Stimulated activated CD4-positive, alpha-beta T cell treated with anti-CD3 and anti-CD28 coated beads, Interleukin-1b, Interleukin-23, amount 100 ng/mL, for 4 hours (primary cell): ENCODE data around the gene CSK.

Experiments
- DNase-seq, 2 donors: peaks; one replicate each; pipeline ENCODE4 v3.0.0-alpha.2; 2020; ENCODE audit warnings: low read depth in 2 of 2

Gene CSK

DNA sequence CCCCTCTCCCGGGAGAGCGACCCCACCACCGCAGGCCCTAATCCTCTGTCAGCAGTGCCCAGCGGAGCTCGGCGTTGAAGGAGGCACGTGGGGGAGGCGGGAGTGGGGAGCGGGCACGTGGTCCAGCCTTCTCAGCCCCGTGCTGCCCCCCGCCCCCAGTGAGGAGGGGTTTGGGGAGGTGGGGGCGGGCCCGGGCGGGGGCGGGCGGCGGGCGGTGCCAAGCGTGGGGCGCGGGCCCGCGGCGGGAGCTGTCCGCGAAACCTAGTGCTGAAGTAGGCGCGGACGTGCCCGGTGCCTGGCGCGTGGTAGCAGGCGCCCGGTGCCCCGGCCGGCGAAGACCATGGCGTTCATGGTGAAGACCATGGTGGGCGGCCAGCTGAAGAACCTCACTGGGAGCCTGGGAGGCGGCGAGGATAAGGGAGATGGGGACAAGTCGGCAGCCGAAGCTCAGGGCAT is 44.5 kb downstream of the CSK start, which contains the start of gene CPLX3:
CPLX3 (plus strand) TSS at position 264 of the 456 bp plus-strand sequence; CDS start at position 341, 77 bp downstream.
- peak in 1 of 2 donors; percentile 43 for DNase-seq

DNA sequence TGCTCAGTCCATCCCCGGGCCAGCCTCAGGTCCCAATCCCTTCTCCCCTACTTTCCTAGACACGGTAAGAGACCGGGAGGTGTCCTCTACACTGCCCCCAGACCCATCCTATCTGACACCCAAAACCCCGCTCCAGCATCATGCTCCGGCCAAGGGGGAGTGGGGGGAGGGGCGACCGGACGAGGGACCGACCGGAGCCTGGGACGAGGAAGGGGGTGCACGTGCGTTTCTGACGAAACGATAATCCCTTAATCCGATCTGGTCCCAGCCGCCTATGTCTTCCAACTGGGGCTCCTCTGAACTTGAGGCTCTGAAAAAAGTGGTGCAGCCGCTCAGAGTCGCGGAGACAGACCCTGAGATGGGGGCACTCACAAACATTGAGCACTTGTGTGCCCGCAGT is 45.0 kb downstream of the CSK start:
- DNase-seq: no peak

DNA sequence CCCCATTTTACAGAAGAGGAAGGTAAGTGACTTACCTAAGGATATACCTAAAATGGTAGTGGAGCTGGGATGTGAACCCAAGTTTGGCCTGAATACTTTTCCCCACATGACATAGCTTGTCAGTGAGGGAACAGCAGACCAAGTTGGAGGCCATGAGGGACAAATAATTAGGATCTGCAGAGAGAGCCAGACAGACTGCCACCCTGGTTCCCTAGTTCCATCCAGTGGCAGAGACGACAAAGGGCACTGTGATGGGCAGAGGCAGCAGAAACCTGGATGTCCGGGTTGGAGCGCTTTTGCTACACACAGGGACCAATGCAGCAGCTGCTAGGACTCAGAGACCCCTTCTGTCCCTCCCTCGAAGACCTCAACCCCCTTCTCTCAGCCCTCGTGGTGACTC is 45.7 kb downstream of the CSK start:
- DNase-seq: no peak

DNA sequence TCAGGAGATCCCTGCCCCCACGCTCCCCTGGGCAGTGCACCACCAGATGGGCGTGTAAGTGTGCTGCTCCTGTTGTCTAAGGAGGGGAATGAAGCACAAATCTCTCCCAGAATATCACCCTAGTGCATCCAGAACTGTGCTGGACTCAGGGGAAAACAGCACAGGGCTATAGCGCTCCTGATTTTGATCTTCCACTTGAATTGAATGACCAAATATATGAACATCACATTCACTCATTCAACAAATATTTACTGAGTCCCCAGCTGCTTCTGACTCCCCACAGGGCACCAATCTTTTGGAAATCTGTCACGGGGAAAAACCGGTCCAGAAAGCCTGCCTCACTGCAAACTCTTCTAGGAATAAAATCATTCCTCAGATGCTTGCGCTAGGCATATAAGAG is 47.0 kb downstream of the CSK start:
- no peak for DNase-seq

DNA sequence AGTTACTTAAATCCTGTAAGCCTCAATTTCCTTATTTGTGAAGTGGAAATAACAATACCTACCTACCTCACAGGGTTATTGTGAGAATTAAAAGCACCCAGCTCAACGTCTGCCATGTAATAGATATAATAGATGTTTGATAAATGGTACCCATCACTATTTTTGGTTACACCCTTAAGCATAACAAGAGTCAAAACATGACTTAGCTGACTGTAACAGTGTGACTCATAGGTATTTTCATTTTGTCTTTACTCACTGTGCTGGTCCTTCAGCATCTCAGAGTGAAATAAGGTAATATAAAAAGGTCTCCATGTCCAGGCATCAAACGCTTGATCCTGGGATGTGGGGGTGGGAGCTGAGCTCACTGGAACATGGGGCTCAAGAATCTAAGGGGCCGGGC is 47.6 kb downstream of the CSK start:
- no peak for DNase-seq

DNA sequence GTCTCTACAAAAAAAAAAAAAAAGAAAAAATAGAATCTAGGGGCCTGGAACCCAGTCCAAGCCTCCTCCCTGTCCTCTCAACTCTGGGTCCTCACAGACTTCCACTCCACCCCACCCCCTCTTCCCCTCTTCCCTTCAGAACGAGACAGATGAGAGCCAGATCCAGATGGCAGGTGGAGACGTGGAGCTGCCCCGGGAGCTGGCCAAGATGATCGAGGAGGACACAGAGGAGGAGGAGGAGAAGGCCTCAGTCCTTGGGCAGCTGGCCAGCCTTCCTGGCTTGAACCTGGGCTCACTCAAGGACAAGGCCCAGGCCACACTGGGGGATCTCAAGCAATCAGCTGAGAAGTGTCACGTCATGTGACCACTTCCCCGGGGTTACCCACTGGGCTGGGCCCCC is 48.1 kb downstream of the CSK start:
- DNase-seq: no peak

DNA sequence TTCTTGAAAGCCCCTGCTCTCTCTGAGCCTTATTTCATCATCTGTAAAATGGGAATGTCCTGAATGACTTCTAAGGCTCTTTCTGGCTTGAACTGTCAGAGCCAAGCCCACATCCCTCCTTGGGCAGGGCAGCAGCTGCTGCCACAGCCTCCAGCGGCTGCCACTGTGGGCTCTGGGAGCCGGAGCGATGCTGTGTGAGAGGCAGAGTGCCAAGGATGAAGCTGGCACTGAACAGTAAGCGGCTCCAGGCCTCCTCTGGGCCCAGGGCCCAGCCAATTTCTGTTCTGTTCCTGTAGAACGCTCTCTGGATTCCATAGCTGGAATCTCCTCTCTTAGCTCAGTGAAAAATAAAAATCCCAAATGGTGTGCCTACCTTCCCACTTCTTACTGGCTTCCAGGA is 49.0 kb downstream of the CSK start:
- no peak for DNase-seq

DNA sequence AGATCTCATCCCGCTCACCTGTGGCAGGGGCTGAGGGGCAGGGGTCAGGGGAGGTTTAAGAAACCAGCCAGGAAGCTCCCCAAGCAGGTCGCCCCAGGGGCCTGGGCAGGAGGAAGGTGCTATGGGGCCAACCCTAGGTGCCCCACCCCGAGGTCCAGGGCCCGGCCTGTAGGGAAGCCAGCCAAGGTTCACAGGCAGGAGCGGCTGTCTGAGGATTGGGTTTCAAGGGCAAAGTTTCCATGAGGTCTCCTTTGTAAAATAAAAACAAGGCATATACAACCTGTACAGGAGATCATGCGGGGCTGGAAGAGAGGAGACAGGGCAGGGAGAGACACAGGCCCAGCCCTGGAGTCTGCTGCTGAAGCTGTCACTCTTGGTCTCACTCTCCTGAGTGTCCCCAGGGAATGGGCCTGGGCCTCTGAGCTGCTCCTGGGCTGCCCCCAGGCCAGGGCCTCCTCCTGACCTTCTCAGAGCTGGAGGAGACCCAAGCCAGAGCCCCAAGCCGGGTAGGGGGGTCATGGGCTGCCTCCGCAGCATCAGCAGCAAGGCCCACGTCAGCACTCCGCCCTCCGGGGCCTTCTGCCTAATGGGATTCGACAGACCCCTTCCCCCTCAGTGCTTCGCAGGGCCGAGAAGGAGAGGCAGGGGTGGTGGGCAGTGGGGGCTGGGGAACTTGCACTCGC is 50.1 kb downstream of the CSK start:
- no peak for DNase-seq

DNA sequence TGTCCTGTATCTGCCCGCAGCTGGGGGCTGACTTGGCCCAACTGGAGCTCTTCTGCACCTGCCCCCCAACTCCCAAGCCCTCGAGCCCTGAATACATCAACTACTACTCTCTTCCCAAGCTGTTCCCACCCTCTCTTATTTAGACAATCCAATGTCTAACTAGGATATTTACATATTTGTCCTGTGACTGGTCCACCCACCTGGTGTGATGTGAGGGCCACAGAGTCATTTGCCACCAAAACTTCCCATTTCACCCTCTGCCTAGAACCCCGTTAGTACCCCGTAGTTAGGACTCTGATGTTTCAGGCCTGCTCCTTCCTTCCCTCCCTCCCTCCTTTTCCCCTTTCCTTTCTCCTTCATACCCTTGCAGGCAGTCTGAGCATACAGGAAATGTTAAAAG is 50.9 kb downstream of the CSK start:
- no peak for DNase-seq

DNA sequence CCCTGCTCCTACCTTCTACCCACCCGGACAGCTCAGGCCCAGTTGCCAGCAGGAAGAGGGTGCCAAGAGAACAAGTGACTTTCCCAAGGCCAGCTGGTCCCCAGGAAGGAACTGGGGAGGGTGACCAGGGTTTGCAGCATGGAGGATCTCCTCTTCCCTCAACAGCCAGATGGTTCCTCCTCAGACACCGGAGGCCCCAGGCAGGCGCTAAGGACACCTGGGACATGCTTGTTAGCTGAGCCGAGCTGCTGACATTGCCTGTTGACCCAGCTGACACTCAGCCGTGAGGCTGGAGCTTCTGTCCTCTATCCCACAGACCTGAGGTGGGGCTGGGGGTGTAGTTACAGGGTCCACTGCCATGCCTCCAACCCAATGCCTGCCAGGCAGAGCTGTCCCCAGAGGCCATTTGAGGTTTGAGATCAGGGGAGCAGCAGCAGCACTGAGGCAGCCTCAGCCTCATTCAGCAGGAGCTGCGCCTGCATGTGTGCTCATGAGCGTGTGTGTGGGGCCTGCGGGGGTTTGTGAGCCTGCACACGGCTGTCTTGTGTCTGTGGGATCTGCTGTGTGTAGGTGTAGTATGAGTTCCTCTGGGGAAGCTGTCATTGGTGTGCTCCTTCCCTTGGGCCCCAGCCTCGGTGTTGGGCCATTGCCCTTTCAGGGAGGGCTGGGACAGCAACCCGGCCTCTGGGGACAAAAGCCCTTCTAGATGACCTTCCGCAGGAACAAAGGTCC is 51.7 kb downstream of the CSK start:
- no peak for DNase-seq

DNA sequence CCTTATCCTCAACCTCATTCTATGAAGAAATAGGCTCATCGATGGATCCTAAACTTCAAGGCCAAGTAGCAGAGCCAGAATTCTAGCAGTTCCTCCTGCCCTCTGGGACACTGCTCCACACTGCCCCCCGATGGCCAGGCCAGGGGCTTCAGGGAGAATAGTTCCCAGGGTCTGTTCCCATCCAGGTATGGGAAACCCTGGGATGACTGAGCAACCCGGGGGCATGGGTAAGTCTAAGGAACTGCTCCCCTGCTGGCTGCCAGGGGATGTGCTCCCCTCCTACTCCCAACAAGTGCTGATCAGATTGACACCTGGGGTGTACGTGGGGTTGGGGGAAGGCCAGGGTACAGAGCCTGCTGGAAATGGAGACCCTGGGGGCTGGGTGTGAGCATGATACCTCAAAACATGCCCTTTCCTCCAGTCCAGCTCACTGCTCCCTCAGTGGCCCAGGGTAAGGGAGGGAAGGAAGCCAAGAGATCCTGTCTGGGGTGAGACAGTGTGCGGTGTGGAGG is 53.5 kb downstream of the CSK start:
- DNase-seq: peak; percentile 26 to 48

DNA sequence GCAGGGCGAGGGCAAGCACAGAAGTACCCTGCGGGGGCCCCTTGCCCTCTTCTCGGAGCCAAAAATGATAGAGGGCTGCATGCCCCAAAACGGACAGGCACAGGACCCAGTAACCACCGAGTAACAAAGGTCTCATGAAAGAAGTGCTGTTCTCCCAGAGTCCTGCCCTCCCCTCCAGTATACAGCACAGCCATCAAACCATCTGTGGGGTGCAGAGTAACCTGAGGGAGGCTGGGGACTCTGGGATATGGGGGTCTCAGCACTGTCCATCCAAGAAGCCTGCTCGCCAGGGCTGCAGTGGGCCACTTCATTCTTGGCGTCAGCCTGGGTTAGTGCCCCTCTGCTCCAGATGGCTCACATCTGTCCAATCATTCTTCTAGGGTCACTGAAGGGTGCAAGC is 55.0 kb downstream of the CSK start:
- no peak for DNase-seq

DNA sequence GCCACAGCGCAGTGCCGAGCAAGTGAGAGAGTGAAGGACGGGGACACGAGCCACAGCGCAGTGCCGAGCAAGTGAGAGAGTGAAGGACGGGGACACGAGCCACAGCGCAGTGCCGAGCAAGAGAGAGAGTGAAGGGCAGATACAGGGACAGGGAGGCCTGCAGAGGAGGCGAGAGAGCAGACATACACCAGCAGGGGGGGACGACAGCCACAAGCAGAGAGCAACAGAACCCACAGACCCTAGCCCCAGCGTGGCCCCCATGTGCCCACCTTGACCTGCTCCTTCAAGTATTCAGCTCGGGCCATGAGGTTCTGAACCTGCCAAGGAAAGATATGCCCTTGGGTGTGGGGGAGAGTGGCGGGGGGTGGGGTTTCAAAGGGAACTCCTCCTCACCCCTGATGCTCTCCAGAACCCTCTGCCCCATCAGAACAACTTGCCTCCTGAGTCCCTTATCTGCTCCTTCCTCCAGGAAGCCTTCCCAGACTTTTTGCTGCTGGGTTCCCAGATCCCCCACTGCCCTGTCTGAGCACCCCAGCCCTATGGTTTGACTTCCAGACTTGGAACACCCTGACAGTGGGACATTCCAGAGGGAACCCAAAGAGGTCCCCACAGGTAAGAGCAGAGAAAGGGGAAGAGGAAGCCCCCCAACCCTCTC is 55.7 kb downstream of the CSK start:
- no peak for DNase-seq

DNA sequence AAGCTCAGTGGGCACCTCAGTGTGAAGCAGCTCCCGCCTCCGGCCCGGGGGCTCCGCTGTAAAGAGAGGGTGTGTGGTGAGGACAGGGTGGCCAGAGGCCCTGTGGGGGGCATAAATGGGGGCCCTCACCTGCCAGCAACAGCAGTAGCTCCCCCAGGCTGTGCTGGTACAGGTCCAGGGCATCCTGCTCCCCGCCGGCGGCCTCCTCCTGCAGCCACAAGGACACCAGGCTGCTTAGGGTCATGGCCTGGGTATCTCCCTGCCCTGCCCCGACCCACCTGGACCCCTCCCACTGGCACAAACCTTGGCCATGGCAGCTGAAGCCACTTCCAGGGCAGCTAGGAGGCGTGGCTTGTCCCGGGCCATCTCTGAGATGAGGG is 56.2 kb downstream of the CSK start:
- no peak for DNase-seq

DNA sequence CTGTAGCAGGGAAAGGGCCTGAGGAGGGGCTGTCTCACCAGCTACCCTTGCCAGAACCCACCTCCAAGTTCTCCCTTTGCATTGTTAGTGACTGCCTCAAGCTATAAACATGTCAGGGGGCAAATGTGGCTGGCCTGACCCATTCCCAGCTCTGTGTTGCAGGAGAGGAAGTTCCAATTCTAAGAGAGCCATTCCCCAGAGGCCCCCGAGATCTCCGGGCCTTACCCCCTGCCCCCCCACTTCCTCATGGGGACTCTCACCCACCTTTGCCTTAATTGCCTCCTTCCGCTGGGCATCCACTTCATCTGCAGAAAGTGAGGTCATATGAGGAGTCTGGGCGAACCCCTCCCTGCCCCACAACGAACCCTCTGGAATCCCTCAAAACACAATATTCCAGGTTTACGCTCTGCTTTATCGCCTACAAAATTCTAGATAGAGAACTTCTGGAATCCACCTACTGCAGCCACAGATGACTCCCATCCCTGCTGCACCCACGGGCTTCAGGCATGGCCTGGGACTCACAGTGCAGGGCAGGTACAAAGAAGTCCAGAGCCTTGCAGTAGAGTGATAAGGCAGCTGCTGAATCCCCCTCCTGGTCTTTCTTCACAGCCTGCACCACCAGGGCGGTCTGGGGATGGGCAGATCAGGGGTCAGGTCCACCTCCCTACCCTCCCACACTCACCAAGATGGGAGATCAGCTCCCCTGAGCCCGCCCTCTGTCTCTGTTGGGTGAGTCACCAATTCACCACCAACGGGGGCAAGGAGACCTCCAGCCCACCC is 57.1 kb downstream of the CSK start:
- no peak for DNase-seq

DNA sequence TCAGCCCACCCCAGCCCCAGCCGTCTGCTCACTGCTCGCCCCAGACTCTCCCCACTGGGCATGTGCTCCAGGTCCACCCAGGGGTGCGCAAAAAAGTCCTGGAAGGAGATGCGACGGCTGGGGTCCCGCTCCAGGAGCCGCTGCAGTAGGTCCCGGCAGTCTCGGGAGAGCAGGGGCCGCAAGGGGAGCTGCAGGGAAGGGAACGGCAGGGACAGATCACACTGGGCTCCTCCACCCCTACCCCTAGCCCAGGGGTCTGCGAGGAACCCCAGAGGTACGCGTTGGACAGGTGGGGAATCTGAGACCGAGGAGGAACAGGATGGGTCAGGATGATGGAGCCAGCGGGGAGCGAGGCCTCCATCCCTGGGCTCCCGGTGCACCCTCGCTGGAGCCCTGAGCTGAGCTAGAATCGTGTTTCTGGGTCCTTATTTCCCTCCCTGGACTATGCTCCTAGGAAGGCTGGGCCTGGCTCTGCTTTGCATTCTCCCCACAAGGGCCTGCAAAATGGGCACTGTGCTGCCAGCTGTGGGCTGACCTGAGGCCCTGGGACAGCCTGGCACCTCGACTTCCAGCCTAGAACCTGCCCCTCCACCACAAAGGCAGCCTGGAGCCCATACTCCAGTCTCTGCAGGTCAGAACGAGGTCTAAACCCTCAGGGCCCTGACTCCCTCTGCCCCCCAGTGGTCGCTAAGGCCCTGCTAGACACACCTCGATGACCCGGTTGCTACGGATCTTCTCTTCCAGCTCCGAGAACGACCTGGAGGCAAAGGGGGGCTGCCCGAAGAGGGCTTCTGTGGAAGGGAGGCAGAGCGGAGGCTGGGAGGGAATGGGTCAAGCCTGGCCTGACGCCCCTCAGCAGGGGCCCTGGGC is 57.9 kb downstream of the CSK start:
- no peak for DNase-seq

DNA sequence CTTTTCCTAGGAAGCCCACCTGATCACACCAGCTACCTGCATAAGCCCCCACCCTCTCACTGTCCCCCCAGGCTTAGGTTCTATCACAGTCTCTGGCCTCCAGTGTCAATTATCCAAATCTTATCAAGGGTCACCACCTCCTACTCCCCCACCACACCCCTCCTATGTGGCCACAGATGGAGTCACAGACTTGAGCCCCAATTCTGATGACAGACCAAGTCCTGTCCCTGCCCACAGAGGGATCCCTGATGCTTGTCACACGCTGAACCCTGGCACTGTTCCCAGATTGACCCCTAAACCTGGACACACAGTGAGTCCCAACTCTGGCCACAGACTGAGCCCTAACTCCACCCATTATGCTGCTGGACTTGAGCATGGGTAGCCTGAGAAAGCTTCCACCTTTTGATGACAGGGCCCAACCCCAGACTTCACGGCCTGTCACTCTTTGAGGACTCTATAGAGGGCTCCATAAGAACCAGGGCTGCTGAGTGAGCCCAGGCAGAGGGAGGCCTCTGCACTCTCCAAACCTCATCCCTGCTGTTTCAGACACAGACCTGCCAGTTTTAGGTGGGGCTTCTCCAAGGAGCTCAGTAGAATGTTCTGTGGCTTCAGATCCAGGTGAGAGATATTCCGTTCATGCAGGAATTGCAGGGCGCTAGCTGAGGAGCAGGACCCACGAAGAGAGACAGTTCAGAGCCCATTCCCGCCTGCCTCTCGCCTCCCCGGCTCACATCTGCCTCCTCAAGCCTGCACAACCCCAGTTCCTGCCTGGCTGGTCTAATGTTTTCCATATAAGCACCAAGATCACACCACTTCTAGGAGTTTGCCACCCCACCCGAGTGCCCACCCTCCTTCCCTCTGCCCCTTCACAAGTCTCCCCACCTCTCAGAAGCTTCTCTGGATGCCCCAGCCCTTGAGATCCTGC is 59.2 kb downstream of the CSK start:
- DNase-seq: no peak

DNA sequence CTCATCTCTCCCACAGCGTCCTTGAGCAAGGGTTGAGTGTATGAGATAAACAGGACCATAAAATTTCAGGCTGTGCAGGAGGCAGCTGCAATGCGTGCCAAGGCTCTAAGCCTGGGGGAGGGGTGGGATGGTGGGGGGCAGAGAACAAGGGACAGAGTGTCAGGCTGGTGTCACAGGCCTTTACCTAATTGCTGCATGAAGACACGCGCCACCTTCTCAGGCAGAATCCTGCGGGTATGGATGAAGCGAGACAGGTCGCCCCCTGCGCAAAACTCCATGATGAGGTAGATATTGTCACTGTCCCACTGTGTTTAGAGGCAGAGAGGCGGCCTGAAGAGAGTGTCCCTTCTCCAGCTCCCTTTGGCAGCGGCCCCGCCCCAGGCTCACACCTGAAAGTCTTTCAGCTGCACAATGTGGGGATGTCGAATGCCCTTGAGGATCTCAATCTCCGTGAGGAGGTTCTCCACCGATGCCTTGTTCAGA is 60.1 kb downstream of the CSK start:
- no peak for DNase-seq

DNA sequence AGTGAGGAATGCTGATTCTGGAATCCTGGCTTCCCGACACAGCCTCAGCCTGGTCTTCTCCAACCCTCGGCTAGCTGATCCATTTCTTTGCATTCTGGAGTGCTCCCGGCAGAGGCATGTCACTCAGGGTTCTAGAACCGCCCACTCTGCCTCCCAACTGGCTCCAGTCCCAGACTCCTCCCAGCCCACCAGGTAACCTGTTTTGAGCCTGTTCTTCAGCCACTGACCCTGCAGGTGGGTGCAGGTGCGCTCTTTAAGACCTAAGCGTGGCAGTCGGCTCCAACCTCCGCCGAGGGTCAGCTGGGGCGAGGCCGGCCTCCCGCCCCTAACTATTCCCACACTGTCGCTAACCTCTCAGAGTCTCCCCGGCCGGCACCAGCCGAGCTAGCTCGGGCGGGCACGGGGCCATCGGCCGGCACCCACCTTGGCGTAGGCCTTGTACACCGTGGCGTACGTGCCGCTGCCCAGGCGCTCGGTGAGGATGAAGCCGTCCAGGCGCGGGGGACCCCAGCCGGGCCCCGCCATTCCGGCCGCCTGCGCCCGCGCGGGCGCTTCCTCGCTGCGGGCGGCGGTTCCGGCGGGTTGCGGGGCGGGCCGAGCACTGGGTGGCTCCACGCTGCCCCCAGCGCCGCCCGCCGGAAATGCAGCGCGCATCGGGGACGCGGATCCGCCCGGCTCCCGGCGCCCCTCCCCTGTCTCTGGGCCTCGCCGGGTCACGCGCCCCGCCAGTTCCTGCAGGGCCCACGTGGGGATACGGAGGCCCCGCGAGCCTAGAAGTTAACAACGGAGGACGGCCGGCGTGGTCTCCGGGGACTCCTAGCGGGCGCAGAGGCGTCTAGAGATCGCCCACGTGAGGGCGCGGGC is 60.9 kb downstream of the CSK start, which contains the start of gene ULK3:
ULK3 (minus strand) TSS at position 576 of the 864 bp plus-strand sequence; CDS start at position 525, 51 bp downstream.
- peak; percentile 85 to 93 for DNase-seq
